C4-2B (cell line): Measurements from ENCODE around the gene IGFBP4.

Experiments used
- H3K27ac ChIP-seq: fragments of 450-650 bp; 2 replicates; pipeline ENCODE4 v1.5.1; 2017
- CTCF ChIP-seq: fragments of 450-650 bp; conservative IDR thresholded peaks from 2 replicates; pipeline ENCODE4 v1.5.1; 2017; ENCODE audit warnings: mild to moderate bottlenecking
- ZFX ChIP-seq: fragments of 450-650 bp; IDR thresholded peaks from 2 replicates; pipeline ENCODE4 v1.6.1; 2017

The IGFBP4 gene

DNA sequence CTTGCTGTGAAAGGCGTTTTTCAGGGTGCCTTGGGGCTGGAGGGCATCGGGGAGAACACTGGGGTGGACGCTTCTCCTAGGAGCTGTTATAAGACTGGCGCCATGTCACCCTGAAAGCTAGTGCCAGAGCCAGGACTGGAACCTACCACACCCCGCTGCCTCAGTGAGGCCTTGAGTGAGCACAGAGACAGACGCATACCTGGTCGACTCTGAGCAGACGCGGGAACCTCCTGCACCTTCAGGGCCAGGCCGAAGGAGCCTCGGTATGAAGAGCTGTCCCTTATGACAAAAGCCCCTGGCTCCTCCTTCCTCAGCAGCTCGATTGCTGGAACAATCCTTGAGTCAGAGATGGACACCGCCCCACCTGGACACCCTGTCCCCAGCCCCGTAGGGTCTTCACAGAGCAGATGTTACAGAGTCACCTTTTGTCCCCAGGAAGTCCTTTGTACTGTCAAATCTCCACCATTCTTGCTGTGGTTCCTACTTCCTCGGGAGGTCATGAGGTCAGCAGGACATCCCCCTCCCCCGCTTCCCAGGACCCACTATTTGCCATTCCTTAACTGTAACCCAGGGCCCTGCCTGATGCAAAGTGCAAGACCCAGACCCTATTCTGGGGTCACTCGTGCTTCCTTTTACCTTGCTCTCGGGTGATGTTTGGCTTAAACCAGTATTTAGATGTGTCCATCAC, 41.2 kb downstream of the IGFBP4 start:
- H3K27ac ChIP-seq, result no peak overlapping the region
- TF ChIP-seq CTCF, result no peak
- TF ChIP-seq ZFX, result no peak

GRCh38 chr17:40484973-40485530, 41.8 kb downstream of the IGFBP4 start:
- TF ChIP-seq CTCF (no peak), ZFX (no peak)
- no peak overlapping the region for H3K27ac ChIP-seq

DNA sequence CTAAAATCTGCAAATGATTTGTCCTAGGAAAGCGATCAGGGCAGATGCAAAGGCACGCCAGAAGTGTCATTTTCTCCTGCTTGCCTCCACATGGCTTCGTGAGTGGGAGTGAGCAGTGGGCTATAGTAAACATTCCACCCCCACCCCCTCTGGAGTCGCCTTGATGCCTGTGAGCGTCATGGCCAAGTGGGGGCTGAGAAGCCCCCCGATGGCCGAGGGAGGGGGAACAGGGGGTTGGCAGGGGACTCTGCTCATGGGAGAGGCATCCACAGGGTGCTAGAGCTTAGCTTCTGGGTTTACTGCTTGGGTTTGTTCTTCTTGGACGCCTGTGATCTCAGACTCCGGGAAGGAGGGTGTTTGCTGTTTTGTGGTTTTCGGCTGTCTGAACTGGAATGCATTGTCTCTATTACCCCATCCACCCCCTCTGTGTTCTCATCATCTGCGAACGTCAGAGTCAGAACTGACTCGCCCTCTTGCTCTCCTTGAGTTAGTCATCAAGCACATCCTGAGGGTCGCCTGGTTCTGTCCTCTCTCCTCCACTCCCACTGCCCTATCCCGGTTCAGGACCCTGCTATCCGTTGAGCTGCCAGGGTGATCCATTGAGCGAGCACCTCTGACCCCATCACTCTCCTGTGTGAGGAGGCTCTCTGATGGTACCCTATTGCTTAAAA, 42.7 kb downstream of the IGFBP4 start:
- no peak for TF ChIP-seq ZFX
- TF ChIP-seq CTCF, result no peak
- H3K27ac ChIP-seq, result no peak overlapping the region

- no peak overlapping the region for H3K27ac ChIP-seq
- no peak for TF ChIP-seq CTCF
- no peak for TF ChIP-seq ZFX
Observed at GRCh38 chr17:40486522-40487370, 43.5 kb downstream of the IGFBP4 start.

DNA sequence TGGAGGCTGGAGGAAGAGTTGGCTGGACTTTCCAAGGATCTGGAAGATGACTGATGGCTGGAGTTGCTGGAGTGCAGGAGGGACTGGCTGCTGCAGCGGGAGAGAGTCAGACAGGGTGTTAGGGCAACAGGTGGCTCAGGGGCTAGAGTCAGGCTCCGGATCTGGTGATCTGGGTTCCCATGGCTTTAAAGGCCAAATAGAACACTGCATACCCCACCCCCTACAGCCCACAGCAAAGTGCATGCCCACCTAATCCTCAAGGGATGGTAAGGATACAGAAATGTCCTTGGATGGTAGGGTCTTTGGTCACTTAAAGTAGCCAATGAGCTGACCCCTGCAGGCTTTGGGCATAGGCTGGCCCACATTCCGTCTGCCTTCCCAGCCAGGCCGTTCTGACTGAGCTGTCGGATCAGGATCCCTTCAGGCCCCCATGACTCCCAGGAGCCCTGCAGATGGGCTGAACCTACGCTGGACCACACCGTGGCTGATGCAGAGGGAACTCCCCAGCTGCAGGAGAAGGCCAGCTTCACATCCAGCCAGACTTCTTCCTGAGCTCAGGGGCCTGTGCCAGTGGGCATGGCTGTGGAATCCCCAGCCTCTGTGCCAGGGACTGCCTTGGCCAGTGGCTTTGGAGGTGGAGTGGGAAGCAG, 44.2 kb downstream of the IGFBP4 start:
- TF ChIP-seq ZFX (no peak), CTCF (no peak)
- H3K27ac ChIP-seq, result no peak overlapping the region

DNA sequence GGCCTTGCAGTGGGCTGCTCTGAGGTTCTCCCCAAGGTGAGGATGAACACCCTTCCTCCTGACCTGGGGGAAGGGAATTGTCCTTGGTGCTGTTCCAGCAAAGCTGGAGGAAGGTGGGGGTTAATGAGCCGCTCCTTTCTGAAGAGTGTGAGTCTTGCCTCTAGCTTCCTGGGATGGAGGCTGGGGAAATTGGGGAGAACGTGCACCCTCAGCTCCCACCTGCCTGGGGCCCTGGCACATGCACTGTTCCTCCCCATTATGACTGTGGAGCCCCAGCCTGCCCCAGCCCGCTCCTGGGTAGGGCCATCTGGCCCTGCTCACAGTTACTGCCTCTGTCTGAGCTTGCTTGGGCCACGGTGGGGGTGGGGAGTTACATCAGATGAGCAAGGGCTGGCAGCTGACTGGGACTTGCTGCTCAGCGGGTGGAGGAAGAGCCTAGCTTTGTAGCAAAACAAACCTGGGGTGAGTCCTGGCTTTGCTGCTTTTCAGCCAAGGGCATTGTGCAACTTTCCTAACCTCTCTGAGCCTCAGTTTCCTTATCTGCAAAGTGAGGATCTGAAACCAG, 47.1 kb downstream of the IGFBP4 start:
- H3K27ac ChIP-seq, result peak overlapping the region; percentile 8; the same call in 1 of the 2 replicates
- TF ChIP-seq CTCF (no peak), ZFX (no peak)
